ENCODE measurements around the gene PLCB3.

Gene PLCB3

GRCh38 chr11:64238999-64239398 is 12.3 kb upstream of the PLCB3 start:
- TF ChIP-seq POLR2AphosphoS5 (IDR thresholded peaks at IDR 0.05; ENCODE audit: low read depth, low read length) (no peak), TAF1 (IDR thresholded peaks at IDR 0.05; ENCODE audit: borderline replicate concordance, insufficient read depth, low read length) (no peak), SIN3A (IDR thresholded peaks at IDR 0.05; ENCODE audit: borderline replicate concordance, insufficient read depth, low read length) (no peak), FOXP2 (optimal IDR thresholded peaks at IDR 0.05; ENCODE audit: borderline replicate concordance, extremely low read depth, extremely low read length, insufficient read depth) (no peak)
- TF ChIP-seq, protein P1, sequence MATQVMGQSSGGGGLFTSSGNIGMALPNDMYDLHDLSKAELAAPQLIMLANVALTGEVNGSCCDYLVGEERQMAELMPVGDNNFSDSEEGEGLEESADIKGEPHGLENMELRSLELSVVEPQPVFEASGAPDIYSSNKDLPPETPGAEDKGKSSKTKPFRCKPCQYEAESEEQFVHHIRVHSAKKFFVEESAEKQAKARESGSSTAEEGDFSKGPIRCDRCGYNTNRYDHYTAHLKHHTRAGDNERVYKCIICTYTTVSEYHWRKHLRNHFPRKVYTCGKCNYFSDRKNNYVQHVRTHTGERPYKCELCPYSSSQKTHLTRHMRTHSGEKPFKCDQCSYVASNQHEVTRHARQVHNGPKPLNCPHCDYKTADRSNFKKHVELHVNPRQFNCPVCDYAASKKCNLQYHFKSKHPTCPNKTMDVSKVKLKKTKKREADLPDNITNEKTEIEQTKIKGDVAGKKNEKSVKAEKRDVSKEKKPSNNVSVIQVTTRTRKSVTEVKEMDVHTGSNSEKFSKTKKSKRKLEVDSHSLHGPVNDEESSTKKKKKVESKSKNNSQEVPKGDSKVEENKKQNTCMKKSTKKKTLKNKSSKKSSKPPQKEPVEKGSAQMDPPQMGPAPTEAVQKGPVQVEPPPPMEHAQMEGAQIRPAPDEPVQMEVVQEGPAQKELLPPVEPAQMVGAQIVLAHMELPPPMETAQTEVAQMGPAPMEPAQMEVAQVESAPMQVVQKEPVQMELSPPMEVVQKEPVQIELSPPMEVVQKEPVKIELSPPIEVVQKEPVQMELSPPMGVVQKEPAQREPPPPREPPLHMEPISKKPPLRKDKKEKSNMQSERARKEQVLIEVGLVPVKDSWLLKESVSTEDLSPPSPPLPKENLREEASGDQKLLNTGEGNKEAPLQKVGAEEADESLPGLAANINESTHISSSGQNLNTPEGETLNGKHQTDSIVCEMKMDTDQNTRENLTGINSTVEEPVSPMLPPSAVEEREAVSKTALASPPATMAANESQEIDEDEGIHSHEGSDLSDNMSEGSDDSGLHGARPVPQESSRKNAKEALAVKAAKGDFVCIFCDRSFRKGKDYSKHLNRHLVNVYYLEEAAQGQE (IDR thresholded peaks at IDR 0.05; ENCODE audit: insufficient read depth in 1 of 2, low read depth in 2 of 2, low read length in 2 of 2), result no peak

DNA sequence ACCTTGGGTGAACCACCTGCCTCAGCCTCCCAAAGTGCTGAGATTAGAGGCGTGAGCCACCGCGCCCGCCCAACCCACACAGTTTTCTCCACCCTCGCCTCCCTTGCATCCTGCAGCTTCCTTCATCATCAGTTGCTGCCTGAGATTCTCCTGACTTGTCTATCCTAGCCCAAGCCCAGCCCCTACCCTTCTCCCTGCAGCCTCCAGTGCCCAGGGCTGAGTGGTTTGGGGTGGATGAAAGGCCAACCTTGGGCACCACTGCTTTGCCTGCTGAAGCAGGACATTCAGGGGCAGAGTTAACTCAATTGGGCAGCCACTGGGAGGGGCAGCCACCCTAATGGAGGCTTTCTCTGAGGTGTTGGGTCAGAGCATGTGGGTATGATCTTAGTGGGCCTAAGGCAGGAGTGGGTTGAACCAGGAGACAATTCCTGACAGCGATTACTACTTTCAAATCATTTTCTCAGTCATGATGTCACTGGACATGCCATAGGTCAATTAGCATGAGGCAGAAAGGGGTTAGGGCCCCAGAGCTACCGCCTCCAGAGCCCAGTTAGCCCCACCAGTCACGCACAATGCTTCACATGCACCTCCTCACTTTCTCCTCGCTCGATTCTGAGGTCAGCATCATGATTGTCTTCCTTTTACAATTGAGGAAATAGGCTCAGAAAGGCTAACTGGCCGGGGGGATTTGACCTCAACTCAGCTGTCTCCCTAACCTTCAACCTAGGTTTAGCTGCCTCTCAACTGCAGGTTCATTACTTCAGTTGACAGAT is 11.5 kb upstream of the PLCB3 start:
- TF ChIP-seq TAF1 (IDR thresholded peaks at IDR 0.05; ENCODE audit: borderline replicate concordance, insufficient read depth, low read length) (no peak), POLR2AphosphoS5 (IDR thresholded peaks at IDR 0.05; ENCODE audit: low read depth, low read length) (no peak), SIN3A (IDR thresholded peaks at IDR 0.05; ENCODE audit: borderline replicate concordance, insufficient read depth, low read length) (no peak), FOXP2 (optimal IDR thresholded peaks at IDR 0.05; ENCODE audit: borderline replicate concordance, extremely low read depth, extremely low read length, insufficient read depth) (no peak)
- TF ChIP-seq, protein P1 (IDR thresholded peaks at IDR 0.05; ENCODE audit: insufficient read depth in 1 of 2, low read depth in 2 of 2, low read length in 2 of 2), result no peak

GRCh38 chr11:64240435-64241240 is 10.7 kb upstream of the PLCB3 start, which contains the start of gene FKBP2:
FKBP2 (plus strand) TSS chr11:64241095; CDS start chr11:64242388, 1,293 bp downstream.
- TF ChIP-seq, protein P1 (IDR thresholded peaks at IDR 0.05; ENCODE audit: insufficient read depth in 1 of 2, low read depth in 2 of 2, low read length in 2 of 2), result peak in 1 of 2 experiments; percentile 4; a peak in 1 of 4 replicates
- TF ChIP-seq FOXP2 (optimal IDR thresholded peaks at IDR 0.05; ENCODE audit: borderline replicate concordance, extremely low read depth, extremely low read length, insufficient read depth) (no peak), POLR2AphosphoS5 (IDR thresholded peaks at IDR 0.05; ENCODE audit: low read depth, low read length) (peak; percentile 72), SIN3A (IDR thresholded peaks at IDR 0.05; ENCODE audit: borderline replicate concordance, insufficient read depth, low read length) (peak; percentile 48; the same call in 1 of the 2 replicates), TAF1 (IDR thresholded peaks at IDR 0.05; ENCODE audit: borderline replicate concordance, insufficient read depth, low read length) (peak; percentile 83; the same call in 1 of the 2 replicates)

DNA sequence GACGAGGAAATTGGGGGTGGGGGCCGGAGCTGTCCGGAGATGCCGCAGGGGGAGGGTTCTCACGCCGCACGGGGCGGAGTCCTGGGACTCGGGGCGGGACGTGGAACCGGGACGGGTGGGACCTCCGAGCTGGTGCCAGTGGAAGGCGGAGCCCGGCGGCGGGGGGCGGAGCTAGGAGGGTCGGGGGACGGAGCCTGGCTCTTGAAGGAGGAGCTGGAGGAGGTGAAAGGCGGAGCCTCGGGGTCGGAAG is 10.2 kb upstream of the PLCB3 start:
- TF ChIP-seq, protein P1 (IDR thresholded peaks at IDR 0.05; ENCODE audit: insufficient read depth in 1 of 2, low read depth in 2 of 2, low read length in 2 of 2), result no peak
- no peak for TF ChIP-seq POLR2AphosphoS5 (IDR thresholded peaks at IDR 0.05; ENCODE audit: low read depth, low read length)
- no peak for TF ChIP-seq TAF1 (IDR thresholded peaks at IDR 0.05; ENCODE audit: borderline replicate concordance, insufficient read depth, low read length)
- no peak for TF ChIP-seq SIN3A (IDR thresholded peaks at IDR 0.05; ENCODE audit: borderline replicate concordance, insufficient read depth, low read length)
- TF ChIP-seq FOXP2 (optimal IDR thresholded peaks at IDR 0.05; ENCODE audit: borderline replicate concordance, extremely low read depth, extremely low read length, insufficient read depth), result no peak
